Dedifferentiated amniotic fluid mesenchymal stem cell (primary cell): ENCODE measurements around the gene RASSF7.
A peak's percentile ranks its signal among the peaks of the same experiment; 100 is the strongest.
"Not testable (repeated sequence)": the region's sequence is repeated elsewhere in the genome, so short reads cannot be mapped to it uniquely, and the experiment has no call there.

Source experiments
- DNase-seq: peaks from one replicate; pipeline ENCODE4 v3.0.0-alpha.2; 2016; ENCODE audit errors: extremely low spot score

RASSF7 gene

GRCh38 chr11:567011-567628, 6.3 kb downstream of the RASSF7 start:
- DNase-seq: no peak

- DNase-seq: no peak
Observed at GRCh38 chr11:567629-568292, 7.0 kb downstream of the RASSF7 start.

- DNase-seq: peak; percentile 87
Observed at GRCh38 chr11:568306-569157, 7.8 kb downstream of the RASSF7 start.

- DNase-seq: no peak
Observed at GRCh38 chr11:569158-569885, 8.6 kb downstream of the RASSF7 start.

DNA sequence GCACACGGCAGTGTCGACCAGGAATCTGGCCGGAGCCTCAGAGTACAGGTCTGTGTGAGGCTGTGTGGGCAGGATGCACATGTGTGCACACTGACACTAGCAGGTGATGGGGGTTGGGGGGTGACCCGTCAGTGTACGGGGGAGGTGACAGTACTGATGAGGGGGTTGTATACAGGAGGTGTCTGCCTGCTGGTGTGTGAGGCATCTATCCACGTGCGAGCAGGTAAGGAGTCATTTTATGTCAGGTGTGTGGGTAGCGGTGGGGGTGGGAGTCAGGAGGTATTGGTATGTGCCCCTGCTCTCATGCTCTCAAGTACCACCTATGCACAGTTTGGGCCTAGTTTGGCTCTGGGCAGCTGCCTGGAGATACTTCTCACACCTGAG, 11.0 kb downstream of the RASSF7 start:
- DNase-seq: no peak

GRCh38 chr11:573146-573759, 12.5 kb downstream of the RASSF7 start:
- DNase-seq: no peak

- DNase-seq: not testable (repeated sequence)
Observed at GRCh38 chr11:574031-574570, 13.3 kb downstream of the RASSF7 start.

GRCh38 chr11:574632-575312, 14.0 kb downstream of the RASSF7 start:
- DNase-seq: no peak

GRCh38 chr11:575313-575995, 14.7 kb downstream of the RASSF7 start:
- no peak for DNase-seq

DNA sequence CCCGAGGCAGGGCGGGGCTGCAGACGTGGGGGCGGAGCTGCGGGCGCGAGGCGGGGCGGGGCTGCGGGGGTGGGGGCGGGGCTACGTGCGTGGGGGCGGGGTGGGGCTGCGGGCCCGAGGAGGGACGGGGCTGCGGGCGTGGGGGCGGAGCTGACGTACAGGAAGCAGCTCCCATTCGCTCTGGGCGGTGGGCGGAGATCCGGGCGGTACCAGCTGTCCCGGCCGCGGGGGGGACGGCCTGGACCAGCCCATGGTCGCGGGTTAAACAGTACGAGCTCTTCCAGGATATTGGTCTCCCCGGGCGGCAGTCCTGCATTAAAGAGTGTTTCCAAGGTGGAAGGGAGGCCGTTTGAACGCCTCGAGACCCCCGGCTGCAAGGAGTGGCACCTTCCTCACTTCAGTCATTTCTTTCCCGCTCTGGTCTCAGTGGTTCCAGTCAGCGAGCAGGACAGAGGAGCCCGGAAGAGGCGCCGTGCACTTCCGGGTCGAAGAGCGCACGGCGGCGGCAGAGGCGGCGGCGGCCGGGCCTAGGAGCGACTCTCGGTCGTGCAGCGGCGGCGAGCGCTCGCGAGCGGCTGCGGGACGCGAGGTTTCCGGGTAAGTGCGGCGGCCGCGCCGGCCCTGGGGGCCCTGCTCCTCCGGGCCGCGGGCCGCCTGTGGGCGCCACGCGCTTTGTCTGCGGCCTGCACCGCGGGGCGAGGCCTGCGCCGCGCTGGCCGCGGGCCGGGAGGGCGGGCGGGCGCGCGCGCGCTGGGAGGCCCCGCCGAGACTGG, 15.4 kb downstream of the RASSF7 start, which contains the start of gene PHRF1:
PHRF1 (plus strand) TSS at position 475 of the 773 bp plus-strand sequence. CDS start 5,043 bp downstream, outside the sequence.
- peak; percentile 91 for DNase-seq

DNA sequence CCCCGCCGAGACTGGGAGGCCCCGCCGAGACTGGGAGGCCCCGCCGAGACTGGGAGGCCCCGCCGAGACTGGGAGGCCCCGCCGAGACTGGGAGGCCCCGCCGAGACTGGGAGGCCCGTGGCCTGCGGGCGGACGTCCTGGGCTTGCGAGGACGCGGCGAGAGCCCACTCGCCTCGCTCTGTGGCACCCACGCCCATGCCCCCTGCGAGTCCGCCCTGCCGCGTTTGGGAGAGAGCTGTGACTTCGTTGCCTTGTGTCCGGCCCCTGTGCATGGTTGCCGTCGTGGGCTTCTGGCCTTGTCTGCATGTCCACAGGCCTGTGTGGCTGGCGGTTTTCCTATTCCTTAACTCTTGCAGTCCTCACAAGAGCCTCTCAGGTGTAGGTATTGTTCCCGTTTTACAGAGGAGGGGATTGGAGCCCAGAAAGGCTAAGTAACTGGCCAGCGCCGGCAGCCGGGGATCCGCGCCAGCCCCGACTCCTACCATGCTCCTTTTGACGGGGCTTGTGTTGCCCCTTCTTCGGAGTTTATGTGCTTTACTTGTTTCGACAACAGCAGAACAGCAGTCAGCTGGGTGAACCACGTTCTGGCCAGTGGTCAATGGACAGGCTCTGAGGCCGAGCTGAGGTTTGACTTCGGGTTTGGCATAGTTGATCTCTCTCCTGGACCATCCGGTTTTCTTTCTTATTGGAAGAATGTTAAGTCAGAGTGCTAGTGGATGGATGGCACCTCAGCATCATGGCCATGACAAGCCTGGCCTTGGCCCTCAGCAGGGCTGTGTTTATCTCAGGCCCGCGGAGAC, 16.2 kb downstream of the RASSF7 start:
- no peak for DNase-seq

DNA sequence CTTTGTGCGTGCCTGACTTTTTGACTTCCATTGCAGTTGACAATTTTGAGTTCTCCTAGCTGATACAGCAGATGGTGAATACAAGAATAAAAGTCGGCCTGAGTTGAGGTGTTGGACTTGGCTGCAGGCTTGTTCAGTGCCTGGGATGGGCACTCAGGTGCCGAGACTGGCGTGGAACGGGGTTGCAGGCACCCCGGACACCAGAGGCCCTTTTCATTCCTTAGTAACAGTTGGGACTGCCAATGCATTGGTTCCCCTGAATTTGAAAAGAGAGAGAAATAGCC, 16.8 kb downstream of the RASSF7 start:
- DNase-seq: no peak

DNA sequence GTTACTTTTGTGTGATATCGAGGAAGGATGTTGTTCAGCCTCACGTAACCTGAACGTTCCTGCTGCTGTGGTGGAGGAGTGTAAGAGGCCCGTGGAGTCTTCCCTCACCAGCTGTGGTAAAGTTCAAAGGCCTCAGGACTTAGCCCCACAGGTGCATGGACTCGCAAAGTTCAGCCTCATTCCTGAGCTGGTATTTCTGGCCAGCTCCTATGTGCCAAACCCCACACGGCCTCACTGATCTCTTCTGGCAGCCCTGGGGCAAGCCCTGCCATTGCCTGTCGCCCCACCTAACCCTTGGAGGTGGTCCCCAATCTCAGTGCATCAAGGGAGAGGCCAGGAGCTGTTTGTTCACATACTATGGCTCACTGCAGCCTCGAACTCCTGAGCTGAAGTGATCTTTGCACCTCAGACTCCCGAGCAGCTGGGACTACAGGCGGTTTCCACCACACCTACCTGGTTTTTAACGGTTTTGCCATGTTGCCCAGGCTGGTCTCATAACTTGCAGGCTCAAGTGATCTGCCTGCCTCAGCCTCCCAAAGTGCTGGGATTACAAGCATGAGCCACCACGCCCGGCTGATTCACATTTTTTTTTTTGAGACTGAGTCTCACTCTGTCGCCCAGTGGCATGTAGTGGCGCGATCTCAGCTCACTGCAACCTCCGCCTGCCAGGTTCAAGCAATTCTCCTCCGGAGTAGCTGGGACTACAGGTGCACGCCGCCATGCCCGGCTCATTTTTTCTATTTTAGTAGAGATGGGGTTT, 17.7 kb downstream of the RASSF7 start:
- DNase-seq: no peak

DNA sequence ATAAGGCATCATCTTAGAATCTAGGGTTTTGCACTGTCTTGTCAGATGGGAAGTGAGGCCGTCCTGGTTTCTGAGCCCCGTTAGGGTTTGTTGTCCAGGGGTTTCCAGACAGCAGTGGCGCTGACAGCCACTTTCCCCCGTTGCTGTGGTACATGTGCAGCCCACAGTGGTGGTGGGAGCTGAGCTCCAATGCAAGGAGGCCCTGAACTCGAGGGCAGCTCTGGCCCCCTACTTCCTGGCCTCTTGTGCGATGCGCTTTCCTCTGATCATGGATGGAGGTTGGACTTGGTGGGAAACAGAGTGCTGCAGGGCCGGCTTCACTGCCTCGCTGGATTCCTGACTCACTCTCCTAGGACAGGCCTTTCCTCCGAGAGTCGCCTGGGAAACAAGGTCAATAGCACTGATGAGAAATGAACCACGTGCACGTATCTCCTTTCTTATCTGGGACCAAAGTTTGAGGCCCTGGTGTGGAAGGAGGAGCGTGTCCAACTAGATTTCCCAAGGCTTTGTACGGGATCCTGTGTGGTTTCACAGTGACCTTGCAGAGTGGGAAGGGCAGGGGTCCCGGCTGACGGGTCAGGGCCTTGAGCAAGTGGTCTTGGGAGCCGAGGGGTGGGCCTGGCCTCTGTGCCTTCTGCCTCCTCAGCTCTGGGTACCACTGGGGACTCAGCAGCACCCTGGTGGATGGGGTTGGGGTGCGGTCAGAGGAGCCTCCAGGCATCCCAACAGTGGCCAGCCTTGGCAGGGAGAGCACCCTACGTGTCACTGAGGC, 19.2 kb downstream of the RASSF7 start:
- DNase-seq: no peak

- no peak for DNase-seq
Observed at GRCh38 chr11:581342-581741, 20.6 kb downstream of the RASSF7 start.

- DNase-seq: no peak
Observed at GRCh38 chr11:581752-582151, 21.0 kb downstream of the RASSF7 start.

GRCh38 chr11:584287-584686, 23.5 kb downstream of the RASSF7 start:
- DNase-seq: no peak
